GM12878 (cell line): ENCODE results near the gene MAPKBP1.

Experiments used
- ATF3 ChIP-seq: IDR thresholded peaks from 2 replicates; pipeline ENCODE4 v1.6.1; 2011; ENCODE audit warnings: low read depth, mild to moderate bottlenecking, low read length, moderate library complexity, borderline replicate concordance; ENCODE audit errors: extremely low read depth
- CHD2 ChIP-seq: IDR thresholded peaks from 2 replicates; pipeline ENCODE4 v1.6.1; 2011; ENCODE audit warnings: low read depth, low read length, improper control_type of control experiment, borderline replicate concordance
- EZH2 ChIP-seq: IDR thresholded peaks from 2 replicates; pipeline ENCODE4 v1.6.1; 2012; ENCODE audit warnings: low read depth, mild to moderate bottlenecking, control low read depth, inconsistent platforms, low read length, borderline replicate concordance; ENCODE audit not compliant: control insufficient read depth
- PML ChIP-seq: IDR thresholded peaks from 2 replicates; pipeline ENCODE4 v1.6.1; 2012; ENCODE audit warnings: low read length, inconsistent platforms
- POLR2A ChIP-seq: IDR thresholded peaks from 2 replicates; pipeline ENCODE4 v1.6.1; 2011; ENCODE audit warnings: low read depth, mild to moderate bottlenecking, low read length
- SREBF1 ChIP-seq: IDR thresholded peaks from 2 replicates; pipeline ENCODE4 v1.6.1; 2012; ENCODE audit warnings: mild to moderate bottlenecking, low read length
- SUZ12 ChIP-seq: fragments of 200-600 bp; sonication (generic); IDR thresholded peaks from one replicate; pipeline ENCODE4 v1.6.1; 2018; ENCODE audit warnings: antibody characterized with exemption, mild to moderate bottlenecking; ENCODE audit not compliant: unreplicated experiment
- TBL1XR1 ChIP-seq: IDR thresholded peaks from 2 replicates; pipeline ENCODE4 v1.6.1; 2012; ENCODE audit warnings: low read depth, low read length, improper control_type of control experiment
- ZNF24 ChIP-seq: fragments of 450-650 bp; IDR thresholded peaks from 2 replicates; pipeline ENCODE4 v1.6.1; 2017; ENCODE audit warnings: antibody characterized with exemption, mild to moderate bottlenecking
- TF ChIP-seq, protein P1 (sequence below), 3 experiments: IDR thresholded peaks in 2 of 3; conservative IDR thresholded peaks in 1 of 3; 2 replicates each; pipeline ENCODE4 v1.5.1; 2011; ENCODE audit warnings: low read depth in 3 of 3, low read length in 3 of 3, mild to moderate bottlenecking in 3 of 3, control low read depth in 2 of 3, moderate library complexity in 2 of 3, inconsistent platforms in 1 of 3, mixed read lengths in 1 of 3; ENCODE audit not compliant: control insufficient read depth in 2 of 3, insufficient read depth in 1 of 3; ENCODE audit errors: extremely low read depth in 1 of 3
- TF ChIP-seq, protein P2 (sequence below): IDR thresholded peaks from 2 replicates; pipeline ENCODE4 v1.6.1; 2012; ENCODE audit warnings: low read depth, low read length, improper control_type of control experiment
- TF ChIP-seq, protein P3 (sequence below): IDR thresholded peaks from 2 replicates; pipeline ENCODE4 v1.6.1; 2012; ENCODE audit warnings: mild to moderate bottlenecking, low read depth, low read length

- TF ChIP-seq POLR2A: no peak
- no peak for TF ChIP-seq ZNF24
- no peak for TF ChIP-seq ATF3
- TF ChIP-seq, protein P1, sequence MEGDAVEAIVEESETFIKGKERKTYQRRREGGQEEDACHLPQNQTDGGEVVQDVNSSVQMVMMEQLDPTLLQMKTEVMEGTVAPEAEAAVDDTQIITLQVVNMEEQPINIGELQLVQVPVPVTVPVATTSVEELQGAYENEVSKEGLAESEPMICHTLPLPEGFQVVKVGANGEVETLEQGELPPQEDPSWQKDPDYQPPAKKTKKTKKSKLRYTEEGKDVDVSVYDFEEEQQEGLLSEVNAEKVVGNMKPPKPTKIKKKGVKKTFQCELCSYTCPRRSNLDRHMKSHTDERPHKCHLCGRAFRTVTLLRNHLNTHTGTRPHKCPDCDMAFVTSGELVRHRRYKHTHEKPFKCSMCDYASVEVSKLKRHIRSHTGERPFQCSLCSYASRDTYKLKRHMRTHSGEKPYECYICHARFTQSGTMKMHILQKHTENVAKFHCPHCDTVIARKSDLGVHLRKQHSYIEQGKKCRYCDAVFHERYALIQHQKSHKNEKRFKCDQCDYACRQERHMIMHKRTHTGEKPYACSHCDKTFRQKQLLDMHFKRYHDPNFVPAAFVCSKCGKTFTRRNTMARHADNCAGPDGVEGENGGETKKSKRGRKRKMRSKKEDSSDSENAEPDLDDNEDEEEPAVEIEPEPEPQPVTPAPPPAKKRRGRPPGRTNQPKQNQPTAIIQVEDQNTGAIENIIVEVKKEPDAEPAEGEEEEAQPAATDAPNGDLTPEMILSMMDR (IDR thresholded peaks at IDR 0.05 in 2 of 3, conservative IDR thresholded peaks at IDR 0.05 in 1 of 3; ENCODE audit: control insufficient read depth in 2 of 3, extremely low read depth in 1 of 3, insufficient read depth in 1 of 3, low read depth in 3 of 3, low read length in 3 of 3): no peak
- TF ChIP-seq PML: no peak
- TF ChIP-seq, protein P2, sequence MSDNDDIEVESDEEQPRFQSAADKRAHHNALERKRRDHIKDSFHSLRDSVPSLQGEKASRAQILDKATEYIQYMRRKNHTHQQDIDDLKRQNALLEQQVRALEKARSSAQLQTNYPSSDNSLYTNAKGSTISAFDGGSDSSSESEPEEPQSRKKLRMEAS: no peak
- no peak for TF ChIP-seq SREBF1
- TF ChIP-seq EZH2: no peak
- TF ChIP-seq, protein P3, sequence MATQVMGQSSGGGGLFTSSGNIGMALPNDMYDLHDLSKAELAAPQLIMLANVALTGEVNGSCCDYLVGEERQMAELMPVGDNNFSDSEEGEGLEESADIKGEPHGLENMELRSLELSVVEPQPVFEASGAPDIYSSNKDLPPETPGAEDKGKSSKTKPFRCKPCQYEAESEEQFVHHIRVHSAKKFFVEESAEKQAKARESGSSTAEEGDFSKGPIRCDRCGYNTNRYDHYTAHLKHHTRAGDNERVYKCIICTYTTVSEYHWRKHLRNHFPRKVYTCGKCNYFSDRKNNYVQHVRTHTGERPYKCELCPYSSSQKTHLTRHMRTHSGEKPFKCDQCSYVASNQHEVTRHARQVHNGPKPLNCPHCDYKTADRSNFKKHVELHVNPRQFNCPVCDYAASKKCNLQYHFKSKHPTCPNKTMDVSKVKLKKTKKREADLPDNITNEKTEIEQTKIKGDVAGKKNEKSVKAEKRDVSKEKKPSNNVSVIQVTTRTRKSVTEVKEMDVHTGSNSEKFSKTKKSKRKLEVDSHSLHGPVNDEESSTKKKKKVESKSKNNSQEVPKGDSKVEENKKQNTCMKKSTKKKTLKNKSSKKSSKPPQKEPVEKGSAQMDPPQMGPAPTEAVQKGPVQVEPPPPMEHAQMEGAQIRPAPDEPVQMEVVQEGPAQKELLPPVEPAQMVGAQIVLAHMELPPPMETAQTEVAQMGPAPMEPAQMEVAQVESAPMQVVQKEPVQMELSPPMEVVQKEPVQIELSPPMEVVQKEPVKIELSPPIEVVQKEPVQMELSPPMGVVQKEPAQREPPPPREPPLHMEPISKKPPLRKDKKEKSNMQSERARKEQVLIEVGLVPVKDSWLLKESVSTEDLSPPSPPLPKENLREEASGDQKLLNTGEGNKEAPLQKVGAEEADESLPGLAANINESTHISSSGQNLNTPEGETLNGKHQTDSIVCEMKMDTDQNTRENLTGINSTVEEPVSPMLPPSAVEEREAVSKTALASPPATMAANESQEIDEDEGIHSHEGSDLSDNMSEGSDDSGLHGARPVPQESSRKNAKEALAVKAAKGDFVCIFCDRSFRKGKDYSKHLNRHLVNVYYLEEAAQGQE: no peak
- TF ChIP-seq SUZ12: no peak
- TF ChIP-seq CHD2: no peak
- no peak for TF ChIP-seq TBL1XR1
Measured at GRCh38 chr15:41805711-41806110, 31.4 kb downstream of the MAPKBP1 start.
